HG03571 (cell line): ENCODE measurements around the gene FBXW9.
"Not testable (repeated sequence)": the region's sequence is repeated elsewhere in the genome, so short reads cannot be mapped to it uniquely, and the experiment has no call there.

Source experiments
- ATAC-seq: cut with Tn5 transposase; IDR thresholded peaks from one replicate; pipeline ENCODE4 v1.9.1; 2021; ENCODE audit not compliant: unreplicated experiment

Gene FBXW9

GRCh38 chr19:12656899-12657571 lies 39.4 kb downstream of the FBXW9 start:
- ATAC-seq: no peak

GRCh38 chr19:12655546-12655945 lies 40.9 kb downstream of the FBXW9 start:
- no peak for ATAC-seq

GRCh38 chr19:12652219-12652618 lies 44.2 kb downstream of the FBXW9 start:
- no peak for ATAC-seq

- ATAC-seq: no peak
Measured at GRCh38 chr19:12649941-12650340, 46.5 kb downstream of the FBXW9 start.

GRCh38 chr19:12648088-12648487 lies 48.3 kb downstream of the FBXW9 start:
- ATAC-seq: no peak

- no peak for ATAC-seq
Measured at GRCh38 chr19:12647490-12648071, 48.9 kb downstream of the FBXW9 start.

- no peak for ATAC-seq
Measured at GRCh38 chr19:12647047-12647446, 49.4 kb downstream of the FBXW9 start.

- ATAC-seq: no peak
Measured at GRCh38 chr19:12646551-12646950, 49.9 kb downstream of the FBXW9 start.

GRCh38 chr19:12643716-12644115 lies 52.7 kb downstream of the FBXW9 start:
- not testable (repeated sequence) for ATAC-seq

- ATAC-seq: no peak
Measured at GRCh38 chr19:12642506-12642905, 53.9 kb downstream of the FBXW9 start.

- ATAC-seq: no peak
Measured at GRCh38 chr19:12641456-12641855, 55.0 kb downstream of the FBXW9 start.

- ATAC-seq: no peak
Measured at GRCh38 chr19:12639901-12640613, 56.4 kb downstream of the FBXW9 start.
